ENCODE data around the gene MAP4.
"Not testable (repeated sequence)": the region's sequence is repeated elsewhere in the genome, so short reads cannot be mapped to it uniquely, and the experiment has no call there.

MAP4 gene

GRCh38 chr3:48008066-48008465, 8.2 kb downstream of the MAP4 start:
- H3K4me3 ChIP-seq (ENCODE audit: low read depth, low read length); H3K9ac ChIP-seq (ENCODE audit: low read depth, low read length); H3K36me3 ChIP-seq (ENCODE audit: control insufficient read depth, insufficient read depth, low read length); H3K27me3 ChIP-seq (ENCODE audit: control insufficient read depth, insufficient read depth, low read length); H3K9me3 ChIP-seq (ENCODE audit: control insufficient read depth, insufficient read depth, low read length); H3K4me1 ChIP-seq (ENCODE audit: control insufficient read depth, insufficient read depth, low read length): not testable (repeated sequence)

GRCh38 chr3:48007361-48007760, 8.9 kb downstream of the MAP4 start:
- not testable (repeated sequence) for H3K9ac ChIP-seq (ENCODE audit: low read depth, low read length); H3K36me3 ChIP-seq (ENCODE audit: control insufficient read depth, insufficient read depth, low read length); H3K4me3 ChIP-seq (ENCODE audit: low read depth, low read length); H3K4me1 ChIP-seq (ENCODE audit: control insufficient read depth, insufficient read depth, low read length); H3K9me3 ChIP-seq (ENCODE audit: control insufficient read depth, insufficient read depth, low read length); H3K27me3 ChIP-seq (ENCODE audit: control insufficient read depth, insufficient read depth, low read length)

DNA sequence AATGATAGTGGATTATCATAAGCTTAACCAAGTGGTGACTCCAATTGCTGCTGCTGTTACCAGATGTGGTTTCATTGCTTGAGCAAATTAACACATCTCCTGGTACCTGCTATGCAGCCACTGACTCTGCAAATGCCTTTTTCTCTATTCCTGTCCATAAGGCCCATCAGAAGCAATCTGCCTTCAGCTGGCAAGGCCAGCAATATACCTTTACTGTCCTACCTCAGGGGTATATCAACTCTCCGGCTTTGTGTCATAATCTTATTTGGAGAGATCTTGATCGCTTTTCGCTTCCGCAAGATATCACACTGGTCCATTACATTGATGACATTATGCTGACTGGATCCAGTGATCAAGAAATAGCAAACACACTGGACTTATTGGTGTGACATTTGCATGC, 9.4 kb downstream of the MAP4 start:
- H3K4me1 ChIP-seq (ENCODE audit: control insufficient read depth, insufficient read depth, low read length); H3K9ac ChIP-seq (ENCODE audit: low read depth, low read length); H3K9me3 ChIP-seq (ENCODE audit: control insufficient read depth, insufficient read depth, low read length); H3K4me3 ChIP-seq (ENCODE audit: low read depth, low read length); H3K36me3 ChIP-seq (ENCODE audit: control insufficient read depth, insufficient read depth, low read length); H3K27me3 ChIP-seq (ENCODE audit: control insufficient read depth, insufficient read depth, low read length): not testable (repeated sequence)

DNA sequence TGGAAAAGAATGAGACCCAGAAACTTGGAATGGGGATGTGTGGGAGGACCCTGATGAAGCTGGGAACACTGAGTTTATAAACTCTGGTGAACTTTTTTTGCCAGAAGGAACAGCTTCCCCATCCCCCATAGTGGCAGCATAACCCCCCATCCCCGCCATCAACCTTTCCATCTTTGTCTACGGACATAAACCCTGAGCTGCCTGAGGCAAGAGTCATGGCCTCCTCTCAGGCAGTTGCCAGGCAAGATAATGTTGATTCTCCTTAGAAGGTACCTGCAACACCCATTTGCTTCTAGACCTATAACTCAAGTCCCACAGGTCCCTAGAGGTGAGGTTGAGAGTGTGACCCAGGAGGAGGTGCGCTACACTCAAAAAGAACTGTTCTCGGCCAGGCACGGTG, 11.5 kb downstream of the MAP4 start:
- no peaks in the 10 kb centered on the region for H3K27me3 ChIP-seq (ENCODE audit: control insufficient read depth, insufficient read depth, low read length)
- H3K9me3 ChIP-seq (ENCODE audit: control insufficient read depth, insufficient read depth, low read length) = no peaks in the 10 kb centered on the region
- peaks cover 2% of the 10 kb centered on the region for H3K36me3 ChIP-seq (ENCODE audit: control insufficient read depth, insufficient read depth, low read length)
- no peak overlapping the region for H3K9ac ChIP-seq (ENCODE audit: low read depth, low read length)
- no peaks in the 10 kb centered on the region for H3K4me1 ChIP-seq (ENCODE audit: control insufficient read depth, insufficient read depth, low read length)
- no peak overlapping the region for H3K4me3 ChIP-seq (ENCODE audit: low read depth, low read length)

DNA sequence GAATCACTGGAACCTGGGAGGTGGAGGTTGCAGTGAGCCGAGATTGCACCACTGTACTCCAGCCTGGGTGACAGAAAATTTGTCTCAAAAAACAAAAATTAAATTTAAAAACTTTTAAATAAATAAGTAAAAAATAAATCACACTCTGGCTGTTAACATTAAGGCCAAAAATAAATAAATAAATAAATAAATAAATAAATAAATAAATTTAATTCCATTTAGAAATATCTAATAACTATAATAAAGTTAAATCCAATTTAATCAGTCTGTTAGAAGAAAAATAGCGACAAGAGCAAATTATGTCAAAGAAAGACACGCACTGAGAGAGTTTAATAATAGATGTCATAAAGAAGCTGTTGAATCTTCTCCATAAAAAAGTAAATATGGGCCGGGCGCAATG, 13.4 kb downstream of the MAP4 start:
- H3K4me3 ChIP-seq (ENCODE audit: low read depth, low read length) = no peak overlapping the region
- H3K4me1 ChIP-seq (ENCODE audit: control insufficient read depth, insufficient read depth, low read length) = peaks cover 2% of the 10 kb centered on the region
- no peaks in the 10 kb centered on the region for H3K27me3 ChIP-seq (ENCODE audit: control insufficient read depth, insufficient read depth, low read length)
- H3K36me3 ChIP-seq (ENCODE audit: control insufficient read depth, insufficient read depth, low read length) = no peaks in the 10 kb centered on the region
- no peaks in the 10 kb centered on the region for H3K9me3 ChIP-seq (ENCODE audit: control insufficient read depth, insufficient read depth, low read length)
- no peak overlapping the region for H3K9ac ChIP-seq (ENCODE audit: low read depth, low read length)

GRCh38 chr3:48001991-48002390, 14.2 kb downstream of the MAP4 start:
- Histone ChIP-seq H3K36me3 (ENCODE audit: control insufficient read depth, insufficient read depth, low read length) (no peaks in the 10 kb centered on the region), H3K4me3 (ENCODE audit: low read depth, low read length) (no peak overlapping the region), H3K9me3 (ENCODE audit: control insufficient read depth, insufficient read depth, low read length) (no peaks in the 10 kb centered on the region), H3K27me3 (ENCODE audit: control insufficient read depth, insufficient read depth, low read length) (no peaks in the 10 kb centered on the region), H3K4me1 (ENCODE audit: control insufficient read depth, insufficient read depth, low read length) (peaks cover 2% of the 10 kb centered on the region), H3K9ac (ENCODE audit: low read depth, low read length) (no peak overlapping the region)

DNA sequence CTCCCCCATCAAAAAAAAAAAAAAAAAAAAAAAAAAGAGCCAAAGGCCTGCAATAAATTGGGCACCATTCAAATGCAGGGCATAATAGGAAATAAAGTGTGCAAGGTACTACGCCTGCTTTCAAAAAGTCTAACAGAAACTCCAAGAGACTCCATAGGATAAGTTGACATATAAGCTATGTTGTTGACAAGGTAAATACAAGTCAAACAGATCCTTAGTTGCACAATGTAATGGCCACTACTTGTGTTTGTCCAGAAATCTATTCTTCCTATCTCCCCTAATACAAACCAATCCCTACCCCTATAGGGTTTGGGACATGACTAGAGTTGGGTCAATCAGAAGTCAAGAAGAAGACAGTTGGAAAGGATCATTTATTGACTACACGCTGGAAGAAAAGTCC, 16.0 kb downstream of the MAP4 start:
- Histone ChIP-seq H3K36me3 (ENCODE audit: control insufficient read depth, insufficient read depth, low read length) (no peaks in the 10 kb centered on the region), H3K9ac (ENCODE audit: low read depth, low read length) (no peak overlapping the region), H3K9me3 (ENCODE audit: control insufficient read depth, insufficient read depth, low read length) (no peaks in the 10 kb centered on the region), H3K27me3 (ENCODE audit: control insufficient read depth, insufficient read depth, low read length) (no peaks in the 10 kb centered on the region), H3K4me3 (ENCODE audit: low read depth, low read length) (no peak overlapping the region), H3K4me1 (ENCODE audit: control insufficient read depth, insufficient read depth, low read length) (peaks cover 2% of the 10 kb centered on the region)

DNA sequence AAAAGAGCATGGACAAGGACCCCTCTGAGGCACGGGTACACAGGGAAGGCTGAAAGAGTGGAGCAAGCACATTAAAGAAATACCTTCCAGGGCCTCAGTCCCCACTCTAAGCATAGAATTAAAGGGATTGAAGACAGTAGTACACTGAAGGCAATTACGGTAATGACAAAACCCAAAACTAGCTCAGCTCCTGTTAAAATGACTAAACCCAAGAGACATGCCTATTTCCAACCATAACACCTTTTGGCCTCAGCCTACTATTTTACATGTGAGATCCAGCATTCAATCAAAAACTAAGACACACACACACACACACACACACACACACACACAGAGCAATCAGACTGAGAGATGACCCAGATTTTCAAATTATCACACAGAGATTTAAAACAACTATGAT, 19.8 kb downstream of the MAP4 start:
- H3K9ac ChIP-seq (ENCODE audit: low read depth, low read length) = no peak overlapping the region
- no peaks in the 10 kb centered on the region for H3K9me3 ChIP-seq (ENCODE audit: control insufficient read depth, insufficient read depth, low read length)
- no peak overlapping the region for H3K4me3 ChIP-seq (ENCODE audit: low read depth, low read length)
- H3K4me1 ChIP-seq (ENCODE audit: control insufficient read depth, insufficient read depth, low read length) = peaks cover 2% of the 10 kb centered on the region
- H3K27me3 ChIP-seq (ENCODE audit: control insufficient read depth, insufficient read depth, low read length) = no peaks in the 10 kb centered on the region
- no peaks in the 10 kb centered on the region for H3K36me3 ChIP-seq (ENCODE audit: control insufficient read depth, insufficient read depth, low read length)

DNA sequence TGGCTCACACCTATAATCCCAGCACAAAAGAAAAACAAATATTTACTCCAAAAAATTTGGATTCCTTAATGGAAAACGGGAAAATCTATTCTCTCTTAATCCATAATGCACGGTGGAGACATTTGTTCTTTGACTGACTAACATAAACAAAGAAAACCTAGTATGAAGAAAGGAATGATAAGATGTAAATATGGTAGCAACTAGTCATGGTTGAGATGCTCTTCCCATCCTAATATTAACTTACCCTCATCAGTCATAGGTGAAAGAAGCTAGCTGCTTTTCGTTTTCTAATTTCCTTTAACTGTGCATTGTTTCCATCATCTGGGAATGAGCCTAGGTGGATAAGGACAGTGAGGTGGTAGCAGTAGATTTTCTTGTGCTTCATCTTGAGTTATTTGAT, 22.0 kb downstream of the MAP4 start:
- Histone ChIP-seq H3K27me3 (ENCODE audit: control insufficient read depth, insufficient read depth, low read length) (no peaks in the 10 kb centered on the region), H3K9me3 (ENCODE audit: control insufficient read depth, insufficient read depth, low read length) (no peaks in the 10 kb centered on the region), H3K4me3 (ENCODE audit: low read depth, low read length) (no peak overlapping the region), H3K36me3 (ENCODE audit: control insufficient read depth, insufficient read depth, low read length) (no peaks in the 10 kb centered on the region), H3K4me1 (ENCODE audit: control insufficient read depth, insufficient read depth, low read length) (no peaks in the 10 kb centered on the region), H3K9ac (ENCODE audit: low read depth, low read length) (no peak overlapping the region)

DNA sequence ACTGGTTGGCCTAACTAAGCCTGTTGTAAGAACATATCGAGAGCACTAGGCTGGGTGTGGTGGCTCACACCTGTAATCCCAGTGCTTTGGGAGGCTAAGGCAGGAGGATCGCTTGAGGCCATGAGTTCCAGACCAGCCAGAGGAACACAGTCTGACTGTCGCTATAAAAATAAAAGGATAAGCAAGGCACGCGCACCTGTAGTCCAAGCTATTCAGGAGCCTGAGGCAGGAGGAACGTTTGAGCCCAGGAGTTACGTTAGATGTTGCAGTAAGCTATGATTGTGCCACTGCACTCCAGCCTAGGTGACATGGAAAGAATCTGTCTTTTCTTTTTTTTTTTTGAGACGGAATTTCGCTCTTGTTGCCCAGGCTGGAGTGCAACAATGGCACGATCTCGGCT, 24.9 kb downstream of the MAP4 start:
- Histone ChIP-seq H3K9ac (ENCODE audit: low read depth, low read length) (no peak overlapping the region), H3K4me3 (ENCODE audit: low read depth, low read length) (no peak overlapping the region), H3K4me1 (ENCODE audit: control insufficient read depth, insufficient read depth, low read length) (no peaks in the 10 kb centered on the region), H3K27me3 (ENCODE audit: control insufficient read depth, insufficient read depth, low read length) (no peaks in the 10 kb centered on the region), H3K36me3 (ENCODE audit: control insufficient read depth, insufficient read depth, low read length) (no peaks in the 10 kb centered on the region), H3K9me3 (ENCODE audit: control insufficient read depth, insufficient read depth, low read length) (no peaks in the 10 kb centered on the region)

GRCh38 chr3:47989981-47990440, 26.2 kb downstream of the MAP4 start:
- H3K9ac ChIP-seq (ENCODE audit: low read depth, low read length) = no peak overlapping the region
- no peaks in the 10 kb centered on the region for H3K4me1 ChIP-seq (ENCODE audit: control insufficient read depth, insufficient read depth, low read length)
- no peaks in the 10 kb centered on the region for H3K27me3 ChIP-seq (ENCODE audit: control insufficient read depth, insufficient read depth, low read length)
- H3K4me3 ChIP-seq (ENCODE audit: low read depth, low read length) = no peak overlapping the region
- no peaks in the 10 kb centered on the region for H3K36me3 ChIP-seq (ENCODE audit: control insufficient read depth, insufficient read depth, low read length)
- no peaks in the 10 kb centered on the region for H3K9me3 ChIP-seq (ENCODE audit: control insufficient read depth, insufficient read depth, low read length)

GRCh38 chr3:47985381-47985780, 30.8 kb downstream of the MAP4 start:
- H3K4me1 ChIP-seq (ENCODE audit: control insufficient read depth, insufficient read depth, low read length) = no peaks in the 10 kb centered on the region
- no peaks in the 10 kb centered on the region for H3K36me3 ChIP-seq (ENCODE audit: control insufficient read depth, insufficient read depth, low read length)
- H3K4me3 ChIP-seq (ENCODE audit: low read depth, low read length) = no peak overlapping the region
- no peaks in the 10 kb centered on the region for H3K27me3 ChIP-seq (ENCODE audit: control insufficient read depth, insufficient read depth, low read length)
- H3K9me3 ChIP-seq (ENCODE audit: control insufficient read depth, insufficient read depth, low read length) = no peaks in the 10 kb centered on the region
- no peak overlapping the region for H3K9ac ChIP-seq (ENCODE audit: low read depth, low read length)

Measured in iPS-15b (cell line).